Stimulated activated CD8-positive, alpha-beta memory T cell treated with anti-CD3 and anti-CD28 coated beads, Interleukin-12 subunit alpha, Interleukin-12 subunit beta, amount 100 ng/mL, for 24 hours (primary cell): ENCODE data around the gene HOXB9.

Source experiments
- DNase-seq: peaks from one replicate; pipeline ENCODE4 v3.0.0-alpha.2; 2020; ENCODE audit errors: extremely low read depth

HOXB9 gene

GRCh38 chr17:48587276-48588073, 38.7 kb downstream of the HOXB9 start:
- DNase-seq: no peak

DNA sequence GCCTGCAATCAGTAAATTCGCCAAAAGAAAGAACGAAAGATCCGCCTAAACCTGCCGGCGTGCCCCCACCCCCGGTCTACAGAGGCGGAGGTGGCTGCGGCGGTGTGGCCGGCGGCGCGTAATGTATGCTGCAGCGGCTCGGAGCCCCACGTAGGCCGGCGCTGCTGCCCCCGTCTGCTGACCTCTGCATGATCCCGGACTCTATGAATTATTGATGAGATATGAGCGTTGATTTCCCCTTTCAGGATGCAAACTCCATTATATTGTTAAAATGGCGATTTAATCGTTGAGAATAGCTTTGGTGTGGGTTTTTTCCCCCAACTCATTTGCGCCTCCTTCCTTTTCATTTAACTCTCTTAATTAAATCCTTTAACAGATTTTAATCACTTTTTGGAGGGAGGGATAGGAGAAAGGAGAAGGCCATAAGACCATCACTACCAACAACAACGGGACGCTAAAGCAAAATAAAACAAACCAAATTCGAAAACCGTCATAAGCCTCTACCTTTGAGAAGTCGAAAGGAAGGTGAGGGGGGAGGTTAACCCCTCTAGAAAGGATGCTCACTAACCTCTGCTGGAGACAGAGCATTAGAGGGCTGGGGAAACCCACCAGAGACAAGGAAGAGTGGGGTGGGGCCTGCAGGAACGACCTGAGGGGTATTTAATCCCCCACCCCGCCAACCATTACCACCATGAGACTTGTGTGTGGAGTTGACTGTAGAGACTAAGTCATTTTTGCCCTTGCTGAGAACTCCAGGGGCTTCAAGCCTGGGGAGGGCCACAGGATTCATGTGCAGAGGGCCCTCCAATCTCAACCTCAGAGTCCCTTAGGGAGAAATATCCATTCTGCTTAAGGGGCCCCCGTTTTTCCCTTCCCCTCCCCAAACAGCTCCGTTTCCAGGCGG, 39.6 kb downstream of the HOXB9 start:
- no peak for DNase-seq

GRCh38 chr17:48584223-48584741, 41.9 kb downstream of the HOXB9 start:
- DNase-seq: no peak

- no peak for DNase-seq
Measured at GRCh38 chr17:48583708-48584222, 42.4 kb downstream of the HOXB9 start.

DNA sequence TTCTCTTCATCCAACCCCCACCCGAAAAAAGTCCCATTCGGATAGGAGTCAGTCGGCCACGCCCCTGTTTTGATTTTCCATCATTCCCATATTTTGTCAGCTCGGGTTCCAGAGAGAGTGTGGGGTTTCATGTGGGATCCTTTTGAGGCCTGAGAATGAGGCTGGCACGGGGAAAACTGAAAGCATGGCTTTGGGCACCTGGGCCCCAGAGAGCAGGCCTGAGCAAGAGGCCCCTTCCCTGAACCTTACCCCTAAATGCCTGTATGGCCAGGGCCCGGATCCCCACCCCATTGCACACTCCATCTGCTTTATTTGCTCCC, 43.4 kb downstream of the HOXB9 start:
- no peak for DNase-seq

GRCh38 chr17:48579760-48580554, 46.2 kb downstream of the HOXB9 start:
- DNase-seq: no peak

DNA sequence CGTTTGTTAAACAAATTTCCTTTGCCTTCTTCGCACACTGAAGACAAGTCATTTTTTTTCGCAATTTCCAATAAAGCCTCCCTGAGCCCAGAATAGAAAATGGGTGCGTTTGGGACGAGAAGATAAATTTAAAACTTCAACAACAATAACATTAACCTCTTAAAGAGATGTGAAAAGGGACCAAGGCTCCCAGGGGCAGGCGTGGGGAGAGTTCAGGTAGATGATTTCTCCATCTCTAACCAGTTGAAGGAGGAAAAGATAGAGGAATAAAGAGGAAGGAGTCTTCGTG, 46.7 kb downstream of the HOXB9 start:
- DNase-seq: no peak

DNA sequence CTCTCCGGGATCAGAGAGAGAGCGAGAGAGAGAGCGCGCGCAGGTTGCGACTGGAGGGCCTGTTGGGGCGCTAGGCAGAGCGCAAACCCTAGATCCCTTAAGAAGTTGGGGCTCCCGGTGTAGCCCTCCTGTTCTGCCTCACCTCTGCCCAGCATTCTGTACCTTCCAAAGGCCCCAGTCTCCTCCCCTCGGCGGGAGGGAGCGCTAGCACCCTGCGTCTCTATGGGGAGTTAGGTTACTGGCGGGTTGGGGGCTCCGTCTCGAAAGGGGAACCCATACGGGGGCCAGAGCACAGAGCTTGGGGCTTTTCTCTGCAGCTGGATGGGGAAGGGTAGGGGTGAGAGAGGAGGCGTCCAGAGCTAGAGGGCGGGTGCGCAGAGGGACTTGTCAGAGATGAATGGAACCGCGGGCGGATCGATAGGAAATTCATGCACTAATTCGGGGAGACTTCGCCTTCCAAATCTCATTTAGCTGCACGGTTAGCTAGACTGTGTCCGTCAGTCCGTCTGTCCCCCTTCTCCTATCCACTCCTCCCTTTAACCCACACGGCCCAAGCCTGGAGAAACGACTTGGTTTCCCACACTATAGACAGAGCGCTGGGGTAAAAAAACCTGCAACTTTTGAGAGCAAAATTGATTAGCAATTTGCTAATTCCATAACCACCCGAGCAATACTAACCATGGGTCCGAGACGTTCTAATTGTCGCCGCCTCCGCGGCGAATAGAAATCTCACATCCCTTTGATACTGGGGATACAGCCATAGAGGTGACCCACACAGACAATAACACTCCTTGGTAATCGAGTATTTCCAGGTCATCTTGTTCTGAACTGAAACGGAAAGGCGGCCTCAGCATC, 47.3 kb downstream of the HOXB9 start:
- no peak for DNase-seq

DNA sequence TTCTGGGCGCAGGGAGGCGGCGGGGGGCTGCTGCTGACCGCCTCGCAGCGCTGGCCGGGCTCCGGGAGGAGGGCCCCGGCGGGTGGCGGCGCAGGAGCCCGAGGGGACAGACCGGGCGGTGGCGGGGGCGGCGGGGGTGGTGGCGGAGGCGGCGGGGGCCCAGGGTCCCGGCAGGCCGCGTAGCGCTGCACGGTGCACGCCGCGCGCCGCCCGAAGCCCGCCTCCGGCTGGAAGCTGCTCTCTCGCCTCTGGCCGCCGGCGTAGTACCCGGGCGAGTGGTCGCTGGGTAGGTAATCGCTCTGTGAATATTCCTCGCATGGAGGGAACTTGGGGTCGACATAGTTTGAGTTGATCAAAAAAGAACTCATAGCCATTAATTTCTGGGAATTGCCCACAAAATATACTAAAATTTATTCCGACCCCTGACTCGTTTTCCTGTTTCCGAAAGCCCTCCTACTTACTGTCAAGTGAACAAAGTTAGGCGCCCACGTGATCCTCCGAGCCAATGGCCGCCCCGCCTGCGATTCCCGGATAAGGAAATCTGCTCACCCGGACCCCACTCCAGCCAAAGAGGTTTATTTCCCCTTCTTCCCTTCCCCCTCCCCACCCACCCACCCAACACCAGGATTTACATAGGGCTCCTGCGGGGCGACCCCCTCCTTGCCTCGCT, 48.1 kb downstream of the HOXB9 start, which contains the start of gene HOXB4:
HOXB4 (minus strand) TSS at position 405 of the 670 bp plus-strand sequence; CDS start at position 374, 31 bp downstream.
- no peak for DNase-seq

- DNase-seq: no peak
Measured at GRCh38 chr17:48577330-48577945, 48.7 kb downstream of the HOXB9 start.

- DNase-seq: no peak
Measured at GRCh38 chr17:48576479-48577309, 49.5 kb downstream of the HOXB9 start.

GRCh38 chr17:48575673-48576478, 50.3 kb downstream of the HOXB9 start:
- DNase-seq: no peak

DNA sequence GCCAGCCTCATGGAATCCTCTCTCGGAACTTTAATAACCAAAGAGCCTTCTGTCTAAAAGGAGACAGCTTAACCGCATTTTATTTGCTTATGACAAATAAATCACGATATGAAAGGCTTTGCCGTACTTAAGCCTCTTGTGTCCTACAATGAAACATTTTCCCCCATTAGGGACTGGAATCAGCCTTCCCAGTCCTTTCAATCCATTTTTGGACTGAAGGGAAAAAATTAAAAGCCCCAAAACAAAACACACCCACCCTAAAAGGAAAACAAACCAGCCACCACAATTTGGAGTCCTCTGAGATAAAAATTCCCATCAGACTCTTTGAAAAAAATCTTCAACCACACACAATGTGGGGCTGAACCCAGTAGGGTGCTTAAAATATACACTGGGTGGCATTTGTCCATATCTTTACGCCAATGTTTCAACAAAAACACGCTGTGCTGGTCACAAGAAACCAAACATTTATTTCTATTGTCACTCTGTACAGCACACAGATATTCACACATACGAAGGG, 51.0 kb downstream of the HOXB9 start:
- no peak for DNase-seq

- no peak for DNase-seq
Measured at GRCh38 chr17:48574505-48575065, 51.6 kb downstream of the HOXB9 start.

DNA sequence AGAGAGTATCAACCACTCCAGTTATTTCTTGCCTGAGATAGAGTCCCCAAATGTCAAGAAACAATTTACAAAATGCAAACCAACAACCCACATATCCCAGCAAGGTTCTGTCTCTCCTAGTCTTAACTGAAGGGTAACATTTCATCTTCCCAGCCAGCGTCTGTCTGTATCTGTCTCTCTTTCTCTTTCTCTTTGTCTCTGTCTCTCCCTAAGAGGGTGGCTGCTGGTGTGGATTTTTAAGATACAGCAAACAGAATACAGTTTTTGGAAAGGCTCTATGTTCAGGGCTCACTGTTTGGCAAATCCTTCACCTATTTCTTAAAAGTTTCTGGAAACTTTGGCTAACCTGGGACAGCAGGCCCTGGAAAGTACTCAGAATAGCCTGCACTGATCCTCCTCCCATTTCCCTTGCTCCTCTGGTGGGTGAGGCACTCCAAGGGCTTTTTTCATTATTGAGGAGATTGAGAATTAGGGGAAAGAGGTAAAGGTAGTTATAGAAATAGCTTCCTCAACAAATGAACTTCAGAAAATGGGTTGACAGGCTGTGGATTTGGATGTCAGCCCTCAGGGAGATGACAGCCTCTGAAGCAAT, 54.2 kb downstream of the HOXB9 start:
- no peak for DNase-seq
